ENCODE data around the gene NSF.

DNA sequence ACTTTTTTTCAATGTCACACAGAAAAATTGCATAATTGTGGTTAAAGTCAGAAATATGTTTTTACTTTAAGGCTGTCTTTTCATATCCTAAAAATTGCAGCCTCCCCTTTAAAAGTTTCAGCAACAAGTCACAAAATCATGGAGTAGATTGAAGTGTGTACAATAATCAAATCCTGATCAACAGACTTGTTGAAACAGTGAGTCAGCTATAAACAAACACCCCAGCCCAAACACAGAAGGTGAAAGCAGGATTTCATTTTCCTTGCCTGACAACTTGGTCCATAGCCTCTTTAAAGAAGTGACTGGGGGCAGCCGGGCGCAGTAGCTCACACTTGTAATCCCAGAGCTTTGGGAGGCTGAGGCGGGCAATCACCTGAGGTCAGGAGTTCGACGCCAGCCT, 168.1 kb downstream of the NSF start:
- TF ChIP-seq, protein P1, sequence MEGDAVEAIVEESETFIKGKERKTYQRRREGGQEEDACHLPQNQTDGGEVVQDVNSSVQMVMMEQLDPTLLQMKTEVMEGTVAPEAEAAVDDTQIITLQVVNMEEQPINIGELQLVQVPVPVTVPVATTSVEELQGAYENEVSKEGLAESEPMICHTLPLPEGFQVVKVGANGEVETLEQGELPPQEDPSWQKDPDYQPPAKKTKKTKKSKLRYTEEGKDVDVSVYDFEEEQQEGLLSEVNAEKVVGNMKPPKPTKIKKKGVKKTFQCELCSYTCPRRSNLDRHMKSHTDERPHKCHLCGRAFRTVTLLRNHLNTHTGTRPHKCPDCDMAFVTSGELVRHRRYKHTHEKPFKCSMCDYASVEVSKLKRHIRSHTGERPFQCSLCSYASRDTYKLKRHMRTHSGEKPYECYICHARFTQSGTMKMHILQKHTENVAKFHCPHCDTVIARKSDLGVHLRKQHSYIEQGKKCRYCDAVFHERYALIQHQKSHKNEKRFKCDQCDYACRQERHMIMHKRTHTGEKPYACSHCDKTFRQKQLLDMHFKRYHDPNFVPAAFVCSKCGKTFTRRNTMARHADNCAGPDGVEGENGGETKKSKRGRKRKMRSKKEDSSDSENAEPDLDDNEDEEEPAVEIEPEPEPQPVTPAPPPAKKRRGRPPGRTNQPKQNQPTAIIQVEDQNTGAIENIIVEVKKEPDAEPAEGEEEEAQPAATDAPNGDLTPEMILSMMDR (IDR thresholded peaks at IDR 0.05; ENCODE audit: insufficient read depth, low read length): no peak
- TF ChIP-seq GABPA (IDR thresholded peaks at IDR 0.05; ENCODE audit: low read depth): no peak
- TF ChIP-seq, protein P2, sequence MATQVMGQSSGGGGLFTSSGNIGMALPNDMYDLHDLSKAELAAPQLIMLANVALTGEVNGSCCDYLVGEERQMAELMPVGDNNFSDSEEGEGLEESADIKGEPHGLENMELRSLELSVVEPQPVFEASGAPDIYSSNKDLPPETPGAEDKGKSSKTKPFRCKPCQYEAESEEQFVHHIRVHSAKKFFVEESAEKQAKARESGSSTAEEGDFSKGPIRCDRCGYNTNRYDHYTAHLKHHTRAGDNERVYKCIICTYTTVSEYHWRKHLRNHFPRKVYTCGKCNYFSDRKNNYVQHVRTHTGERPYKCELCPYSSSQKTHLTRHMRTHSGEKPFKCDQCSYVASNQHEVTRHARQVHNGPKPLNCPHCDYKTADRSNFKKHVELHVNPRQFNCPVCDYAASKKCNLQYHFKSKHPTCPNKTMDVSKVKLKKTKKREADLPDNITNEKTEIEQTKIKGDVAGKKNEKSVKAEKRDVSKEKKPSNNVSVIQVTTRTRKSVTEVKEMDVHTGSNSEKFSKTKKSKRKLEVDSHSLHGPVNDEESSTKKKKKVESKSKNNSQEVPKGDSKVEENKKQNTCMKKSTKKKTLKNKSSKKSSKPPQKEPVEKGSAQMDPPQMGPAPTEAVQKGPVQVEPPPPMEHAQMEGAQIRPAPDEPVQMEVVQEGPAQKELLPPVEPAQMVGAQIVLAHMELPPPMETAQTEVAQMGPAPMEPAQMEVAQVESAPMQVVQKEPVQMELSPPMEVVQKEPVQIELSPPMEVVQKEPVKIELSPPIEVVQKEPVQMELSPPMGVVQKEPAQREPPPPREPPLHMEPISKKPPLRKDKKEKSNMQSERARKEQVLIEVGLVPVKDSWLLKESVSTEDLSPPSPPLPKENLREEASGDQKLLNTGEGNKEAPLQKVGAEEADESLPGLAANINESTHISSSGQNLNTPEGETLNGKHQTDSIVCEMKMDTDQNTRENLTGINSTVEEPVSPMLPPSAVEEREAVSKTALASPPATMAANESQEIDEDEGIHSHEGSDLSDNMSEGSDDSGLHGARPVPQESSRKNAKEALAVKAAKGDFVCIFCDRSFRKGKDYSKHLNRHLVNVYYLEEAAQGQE (IDR thresholded peaks at IDR 0.05; ENCODE audit: insufficient replicate concordance, low read depth): no peak
- no peak for TF ChIP-seq POLR2AphosphoS5 (IDR thresholded peaks at IDR 0.05; ENCODE audit: low read depth)
- TF ChIP-seq SPI1 (IDR thresholded peaks at IDR 0.05; ENCODE audit: borderline replicate concordance, low read depth): no peak

Measured in HL-60 (cell line).